Adrenal gland (tissue), 5 donors: ENCODE results near the gene MNS1.

Source experiments
- CTCF ChIP-seq, 6 experiments: fragments of 450-650 bp in 4 of 6; fragments of 200-600 bp in 2 of 6; sonication (generic) in 1 of 6; IDR thresholded peaks; 1 replicate in 5 of 6; 2 replicates in 1 of 6; pipeline versions ENCODE4 v1.5.1 to v1.8.0; 2016 to 2021; ENCODE audit warnings: antibody characterized with exemption in 6 of 6, mild to moderate bottlenecking in 2 of 6, moderate library complexity in 1 of 6
- POLR2A ChIP-seq, 2 donors: fragments of 450-650 bp; IDR thresholded peaks; one replicate each; pipeline ENCODE4 v1.6.1; 2017; ENCODE audit warnings: antibody characterized with exemption in 2 of 2, mild to moderate bottlenecking in 2 of 2, moderate library complexity in 1 of 2
- donor health status: DM: no; HTN: no; CAD: no.

GRCh38 chr15:56410721-56411120 is 54.2 kb downstream of the MNS1 start:
- TF ChIP-seq CTCF (IDR thresholded peaks at IDR 0.05) (no peak), POLR2A (IDR thresholded peaks at IDR 0.05) (no peak)
